IPS-15b (cell line): Measurements from ENCODE around the gene WFDC6.

ENCODE experiments used
- H3K27me3 ChIP-seq: one replicate; pipeline ENCODE4 v1.6.1; 2013; ENCODE audit warnings: low read length; ENCODE audit not compliant: control insufficient read depth, insufficient read depth
- H3K36me3 ChIP-seq: one replicate; pipeline ENCODE4 v1.6.1; 2013; ENCODE audit warnings: low read length; ENCODE audit not compliant: control insufficient read depth, insufficient read depth
- H3K4me1 ChIP-seq: one replicate; pipeline ENCODE4 v1.6.1; 2013; ENCODE audit warnings: mild to moderate bottlenecking, low read length; ENCODE audit not compliant: control insufficient read depth, insufficient read depth
- H3K4me3 ChIP-seq: one replicate; pipeline ENCODE4 v1.5.1; 2013; ENCODE audit warnings: low read depth, low read length
- H3K9ac ChIP-seq: one replicate; pipeline ENCODE4 v1.6.1; 2013; ENCODE audit warnings: low read depth, mild to moderate bottlenecking, low read length
- H3K9me3 ChIP-seq: one replicate; pipeline ENCODE4 v1.6.1; 2013; ENCODE audit warnings: mild to moderate bottlenecking, low read length; ENCODE audit not compliant: control insufficient read depth, insufficient read depth

The WFDC6 gene

GRCh38 chr20:45552456-45552855 lies 13.2 kb upstream of the WFDC6 start:
- H3K9me3 ChIP-seq, result no peaks in the 10 kb centered on the region
- no peak overlapping the region for H3K4me3 ChIP-seq
- H3K27me3 ChIP-seq, result no peaks in the 10 kb centered on the region
- H3K4me1 ChIP-seq, result no peaks in the 10 kb centered on the region
- no peaks in the 10 kb centered on the region for H3K36me3 ChIP-seq
- H3K9ac ChIP-seq, result no peak overlapping the region

GRCh38 chr20:45550765-45551164 lies 11.5 kb upstream of the WFDC6 start:
- Histone ChIP-seq H3K4me3 (no peak overlapping the region), H3K9ac (no peak overlapping the region), H3K4me1 (peaks cover 2% of the 10 kb centered on the region), H3K36me3 (no peaks in the 10 kb centered on the region), H3K9me3 (no peaks in the 10 kb centered on the region), H3K27me3 (no peaks in the 10 kb centered on the region)

DNA sequence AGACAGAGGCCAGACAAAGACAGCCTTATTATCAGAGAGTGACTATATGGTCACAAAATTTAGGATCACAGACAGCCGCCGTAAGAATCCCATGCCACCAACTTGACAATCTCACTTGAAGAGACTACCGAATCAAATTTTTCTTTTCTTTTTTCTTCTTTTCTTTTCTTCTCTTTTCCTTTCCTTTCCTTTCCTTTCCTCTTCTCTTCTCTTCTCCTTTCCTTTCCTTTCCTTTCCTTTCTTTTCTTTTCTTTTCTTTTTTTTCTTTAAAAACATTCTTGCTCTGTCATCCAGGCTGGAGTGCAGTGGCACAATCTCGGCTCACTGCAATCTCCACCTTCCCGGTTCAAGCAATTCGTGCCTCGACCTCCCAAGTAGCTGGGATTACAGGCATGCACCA lies 9.1 kb upstream of the WFDC6 start:
- Histone ChIP-seq H3K36me3 (no peaks in the 10 kb centered on the region), H3K4me1 (peaks cover 2% of the 10 kb centered on the region), H3K9ac (no peak overlapping the region), H3K9me3 (no peaks in the 10 kb centered on the region), H3K27me3 (peaks cover 2% of the 10 kb centered on the region), H3K4me3 (no peak overlapping the region)

GRCh38 chr20:45547206-45547770 lies 8.0 kb upstream of the WFDC6 start, which contains the start of gene EPPIN:
EPPIN (minus strand) TSS chr20:45547401; CDS start chr20:45547357, 44 bp downstream.
- Histone ChIP-seq H3K27me3 (peaks cover 2% of the 10 kb centered on the region), H3K4me1 (peaks cover 2% of the 10 kb centered on the region), H3K36me3 (no peaks in the 10 kb centered on the region), H3K9ac (no peak within 1 kb of the TSS), H3K4me3 (no peak within 1 kb of the TSS), H3K9me3 (no peaks in the 10 kb centered on the region)

- H3K36me3 ChIP-seq, result no peaks in the 10 kb centered on the region
- no peak overlapping the region for H3K4me3 ChIP-seq
- H3K9me3 ChIP-seq, result no peaks in the 10 kb centered on the region
- H3K27me3 ChIP-seq, result peaks cover 4% of the 10 kb centered on the region
- peaks cover 2% of the 10 kb centered on the region for H3K4me1 ChIP-seq
- H3K9ac ChIP-seq, result no peak overlapping the region
Observed at GRCh38 chr20:45545754-45546453, 6.6 kb upstream of the WFDC6 start.

DNA sequence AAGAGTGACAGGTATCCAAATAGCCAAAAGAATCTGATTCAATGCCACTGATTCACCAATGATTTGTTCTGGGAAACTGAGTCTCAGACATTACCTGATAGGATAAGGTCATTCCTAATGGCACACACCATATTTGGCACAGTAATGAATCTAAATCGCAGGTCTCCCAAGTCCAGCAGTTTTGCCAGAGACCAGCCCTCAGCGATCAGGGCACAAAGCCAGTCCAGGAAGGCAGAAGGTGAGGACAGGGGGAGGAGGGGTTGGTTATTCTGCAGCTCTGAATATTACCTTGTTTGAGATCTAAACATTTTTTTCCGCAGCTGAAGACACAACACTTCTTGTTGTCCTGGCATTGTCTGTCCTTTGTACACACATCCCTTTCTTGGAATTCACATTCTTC lies 6.1 kb upstream of the WFDC6 start:
- no peak overlapping the region for H3K9ac ChIP-seq

DNA sequence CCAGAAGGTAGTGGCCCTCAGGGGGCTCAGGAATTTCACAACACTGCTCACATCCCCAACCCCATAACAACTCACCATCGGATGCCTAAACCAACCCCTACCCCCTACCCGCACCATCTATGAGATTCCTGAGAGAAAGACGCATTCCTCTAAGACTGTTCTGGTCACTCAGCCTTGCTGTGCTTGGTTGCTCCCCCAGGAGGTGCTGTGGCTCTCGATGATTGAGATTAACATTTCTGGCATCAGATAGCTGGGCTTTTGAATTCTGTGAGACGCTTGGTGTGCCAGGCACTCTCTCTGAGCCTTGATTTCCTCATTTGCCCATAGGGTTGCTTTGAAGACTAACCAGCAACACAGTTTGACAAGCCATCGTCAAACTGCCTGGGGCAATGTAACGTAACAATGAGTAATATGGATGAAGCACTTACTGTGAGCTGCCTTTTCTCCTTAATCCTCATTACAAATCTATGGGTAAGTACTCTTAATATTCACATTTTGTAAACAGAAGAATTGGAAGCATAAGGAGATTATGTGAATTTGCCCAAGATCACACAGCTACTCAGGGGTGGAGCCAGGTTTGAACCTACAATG lies 978 bp downstream of the WFDC6 start:
- no peaks in the 10 kb centered on the region for H3K36me3 ChIP-seq
- peaks cover 2% of the 10 kb centered on the region for H3K4me1 ChIP-seq
- no peak overlapping the region for H3K9ac ChIP-seq
- H3K4me3 ChIP-seq, result no peak overlapping the region
- no peaks in the 10 kb centered on the region for H3K9me3 ChIP-seq
- H3K27me3 ChIP-seq, result peaks cover 3% of the 10 kb centered on the region

More for the DNA sequence above, 6.1 kb upstream of the WFDC6 start:
- peaks cover 2% of the 10 kb centered on the region for H3K4me1 ChIP-seq
- peaks cover 4% of the 10 kb centered on the region for H3K27me3 ChIP-seq
- no peaks in the 10 kb centered on the region for H3K36me3 ChIP-seq
- no peak overlapping the region for H3K4me3 ChIP-seq
- no peaks in the 10 kb centered on the region for H3K9me3 ChIP-seq

DNA sequence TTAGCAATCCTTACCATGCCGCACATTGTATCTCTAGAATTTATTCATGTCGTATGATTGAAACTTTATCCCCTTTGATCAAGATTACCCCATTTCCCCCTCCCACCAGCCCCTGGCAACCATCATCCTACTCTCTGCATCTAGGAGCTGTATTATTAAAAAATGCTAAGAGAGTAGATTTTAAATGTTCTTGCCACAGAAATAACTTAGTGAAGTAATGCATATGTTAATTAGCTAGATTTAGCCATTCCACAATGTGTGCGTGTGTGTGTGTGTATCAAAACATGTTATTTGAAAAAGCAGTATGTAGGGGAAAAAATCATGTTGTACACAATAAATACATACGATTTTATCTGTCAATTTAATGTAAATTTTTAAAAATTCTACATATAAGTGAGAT lies 12.0 kb downstream of the WFDC6 start:
- Histone ChIP-seq H3K9me3 (no peaks in the 10 kb centered on the region), H3K27me3 (no peaks in the 10 kb centered on the region), H3K4me3 (no peak overlapping the region), H3K4me1 (no peaks in the 10 kb centered on the region), H3K36me3 (no peaks in the 10 kb centered on the region), H3K9ac (no peak overlapping the region)

DNA sequence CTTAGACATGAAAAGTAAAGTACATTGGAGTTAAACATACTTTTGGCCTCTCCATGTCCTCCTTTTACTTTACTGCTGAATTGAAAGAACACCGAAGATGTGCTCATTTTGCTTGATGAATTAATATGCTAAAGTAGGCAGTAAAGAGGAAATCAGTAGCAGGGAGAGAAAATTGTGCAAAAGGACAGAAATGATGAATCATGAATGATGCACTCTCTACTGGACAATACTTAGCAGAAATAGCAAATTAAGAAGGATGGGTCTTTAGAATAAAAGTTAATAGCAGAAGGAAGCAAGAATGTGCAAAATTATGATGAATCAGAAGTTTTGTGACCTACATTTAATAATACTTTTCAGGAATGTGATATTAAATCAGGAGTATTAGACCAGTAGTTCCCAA lies 15.5 kb downstream of the WFDC6 start:
- Histone ChIP-seq H3K9ac (no peak overlapping the region), H3K9me3 (no peaks in the 10 kb centered on the region), H3K27me3 (no peaks in the 10 kb centered on the region), H3K4me3 (no peak overlapping the region), H3K36me3 (no peaks in the 10 kb centered on the region), H3K4me1 (no peaks in the 10 kb centered on the region)

DNA sequence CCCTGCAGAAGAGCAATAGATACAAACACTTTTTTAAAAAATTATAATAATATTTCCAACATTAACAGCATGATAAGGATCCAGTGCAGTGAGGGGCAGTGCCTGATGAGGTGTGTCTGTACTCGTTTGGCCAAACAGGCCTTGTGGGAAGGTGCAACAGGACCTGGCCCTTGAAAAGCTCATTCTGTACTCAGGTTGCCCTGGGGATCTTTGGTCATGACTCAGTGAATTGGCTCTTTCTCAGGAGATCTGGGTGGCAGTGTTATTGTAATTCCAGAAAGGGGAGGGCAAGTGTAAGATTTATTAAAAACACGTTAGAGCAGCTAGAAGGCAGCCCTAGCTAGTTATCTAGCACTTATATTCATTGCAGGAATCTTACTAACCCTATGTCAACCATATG lies 21.0 kb downstream of the WFDC6 start:
- Histone ChIP-seq H3K36me3 (no peaks in the 10 kb centered on the region), H3K9ac (no peak overlapping the region), H3K4me3 (no peak overlapping the region), H3K9me3 (no peaks in the 10 kb centered on the region), H3K27me3 (no peaks in the 10 kb centered on the region), H3K4me1 (peaks cover 2% of the 10 kb centered on the region)

DNA sequence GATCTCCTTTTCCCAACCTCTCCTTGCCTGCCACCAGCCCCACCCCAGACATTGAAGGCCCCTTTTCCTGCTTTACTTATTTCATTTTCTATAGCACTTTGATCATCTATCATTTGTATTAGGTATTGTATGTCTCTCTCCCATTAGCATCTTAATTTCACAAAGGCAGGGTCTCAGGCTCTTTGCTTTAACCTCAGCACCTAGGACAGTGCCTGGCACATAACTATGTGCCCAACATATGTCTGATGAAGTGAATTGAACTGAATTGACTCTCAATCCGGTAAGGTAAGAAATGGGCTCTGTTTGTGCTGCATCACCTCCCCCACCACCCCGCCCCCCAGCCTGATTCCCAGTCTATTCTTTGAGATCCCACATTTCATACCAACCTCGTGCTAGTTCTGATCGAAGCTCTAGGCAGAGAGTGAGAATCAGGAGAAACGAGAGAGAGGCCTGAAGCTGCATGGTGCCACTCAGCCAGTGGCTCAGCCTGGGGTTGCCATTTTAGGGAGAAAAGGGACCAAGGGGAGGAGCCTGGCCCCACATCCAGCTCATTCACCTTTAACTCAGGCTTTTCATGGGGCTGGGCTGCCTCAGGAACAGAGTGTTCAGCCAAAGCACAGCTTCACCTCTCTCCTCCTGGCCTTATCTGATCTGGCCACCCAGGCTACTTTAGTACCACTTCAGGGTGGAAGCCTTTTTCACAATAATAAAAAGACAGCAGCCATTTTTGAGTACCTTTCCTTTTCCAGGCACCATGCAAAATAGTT lies 24.0 kb downstream of the WFDC6 start, which contains the start of gene SPINT3:
SPINT3 (minus strand) TSS at position 476 of the 767 bp plus-strand sequence; CDS start at position 462, 14 bp downstream.
- Histone ChIP-seq H3K4me1 (peaks cover 2% of the 10 kb centered on the region), H3K9me3 (no peaks in the 10 kb centered on the region), H3K4me3 (no peak within 1 kb of the TSS), H3K27me3 (no peaks in the 10 kb centered on the region), H3K9ac (no peak within 1 kb of the TSS), H3K36me3 (no peaks in the 10 kb centered on the region)
